Esophagus (tissue), 2 donors: ENCODE results near the gene SLC15A2. TPM values are rescaled to one million over a fixed set of nuclear protein-coding genes. Genes with fewer than 3 reads are reported as not detected.
"Not testable (repeated sequence)": the region's sequence is repeated elsewhere in the genome, so short reads cannot be mapped to it uniquely, and the experiment has no call there.

Experiments used
- H3K27ac ChIP-seq, 2 donors: one replicate each; pipeline ENCODE4 v1.5.1; 2013; ENCODE audit warnings: low read depth in 2 of 2, mild to moderate bottlenecking in 2 of 2, inconsistent platforms in 1 of 2, low read length in 1 of 2, moderate library complexity in 1 of 2
- H3K27me3 ChIP-seq, 2 donors: one replicate each; pipeline ENCODE4 v1.6.1; 2013; ENCODE audit warnings: low read length in 2 of 2, control low read depth in 1 of 2, mild to moderate bottlenecking in 1 of 2; ENCODE audit not compliant: insufficient read depth in 2 of 2, control insufficient read depth in 1 of 2
- H3K36me3 ChIP-seq, 2 donors: one replicate each; pipeline ENCODE4 v1.6.1; 2013; ENCODE audit warnings: low read length in 1 of 2; ENCODE audit not compliant: control insufficient read depth in 2 of 2, insufficient read depth in 2 of 2
- H3K4me1 ChIP-seq, 2 donors: one replicate each; pipeline ENCODE4 v1.6.1; 2013; ENCODE audit warnings: low read length in 1 of 2; ENCODE audit not compliant: control insufficient read depth in 2 of 2, insufficient read depth in 2 of 2
- H3K4me3 ChIP-seq, 2 donors: one replicate each; pipeline ENCODE4 v1.5.1; 2013; ENCODE audit warnings: low read length in 2 of 2, mild to moderate bottlenecking in 2 of 2, low read depth in 1 of 2, moderate library complexity in 1 of 2
- H3K9me3 ChIP-seq, 2 donors: one replicate each; pipeline ENCODE4 v1.6.1; 2013; ENCODE audit warnings: mild to moderate bottlenecking in 2 of 2, low read depth in 1 of 2, low read length in 1 of 2, moderate library complexity in 1 of 2; ENCODE audit not compliant: control insufficient read depth in 2 of 2, insufficient read depth in 1 of 2
- WGBS, 2 donors: extraction: QIAGEN DNeasy Blood & Tissue Kit; methylation state at CpG; one replicate each; pipeline ENCODE4 v1.1.7; 2013; 5-methylcytosine and 5-hydroxymethylcytosine counted together
- polyA plus RNA-seq, 2 donors: library from polyadenylated mRNA; stranded (reverse); fragments of 200-250 nt; gene quantifications; one replicate each; pipeline ENCODE4 v1.2.3, GENCODE V29; 2013
- donor health status: healthy with polysubstance abuse.
- donor health status: Bipolar disorder and iron deficiency.

Gene SLC15A2
- 1 to 10 TPM; 2.1 to 2.6 TPM for polyA plus RNA-seq

- no peaks in the 10 kb centered on the region for H3K27me3 ChIP-seq
- WGBS, 2 donors, result 24 to 33% methylated on average over 3 of the region's 3 CpGs
- H3K36me3 ChIP-seq, result no peaks in the 10 kb centered on the region
- peak within 1 kb of the TSS; percentile 7 to 13 for H3K4me3 ChIP-seq
- peaks cover 0 to 1% of the 10 kb centered on the region in 2 donors for H3K4me1 ChIP-seq
- peak within 1 kb of the TSS; percentile 20 to 62 for H3K27ac ChIP-seq
- H3K9me3 ChIP-seq, result no peaks in the 10 kb centered on the region
Measured at GRCh38 chr3:121894301-121894990, at the start of gene SLC15A2. TSS of gene SLC15A2 (plus strand) at chr3:121894401. CDS start at chr3:121894477, 76 bp downstream.

DNA sequence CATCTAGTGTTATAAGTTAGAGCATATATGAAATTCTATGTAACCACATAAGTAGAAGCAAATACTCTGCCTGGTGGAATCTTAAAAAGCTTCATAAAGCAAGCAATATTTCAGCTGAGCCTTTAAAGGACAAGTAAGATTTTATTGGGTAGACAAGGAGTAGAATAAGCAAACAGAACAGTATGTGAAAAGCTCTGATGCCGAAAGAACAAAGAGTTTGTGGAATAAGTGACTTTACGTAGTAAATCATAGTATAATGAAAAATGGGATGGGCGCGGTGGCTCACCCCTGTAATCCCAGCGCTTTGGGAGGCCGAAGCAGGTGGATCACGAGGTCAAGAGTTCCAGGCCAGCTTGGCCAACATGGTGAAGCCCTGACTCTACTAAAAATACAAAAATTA is 49.3 kb upstream of the SLC15A2 start:
- no peaks in the 10 kb centered on the region for H3K9me3 ChIP-seq
- no peaks in the 10 kb centered on the region for H3K4me1 ChIP-seq
- 96% methylated on average over 7 of the region's 7 CpGs for WGBS, 2 donors
- H3K27ac ChIP-seq, result no peak overlapping the region
- H3K4me3 ChIP-seq, result no peak overlapping the region
- H3K27me3 ChIP-seq, result no peaks in the 10 kb centered on the region
- H3K36me3 ChIP-seq, result no peaks in the 10 kb centered on the region

- 46 to 58% methylated on average over 2 of the region's 2 CpGs for WGBS, 2 donors
- Histone ChIP-seq H3K4me3 (no peak overlapping the region), H3K36me3 (no peaks in the 10 kb centered on the region), H3K27ac (no peak overlapping the region), H3K27me3 (no peaks in the 10 kb centered on the region), H3K4me1 (no peaks in the 10 kb centered on the region), H3K9me3 (no peaks in the 10 kb centered on the region)
Measured at GRCh38 chr3:121852256-121852655, 41.9 kb upstream of the SLC15A2 start.

DNA sequence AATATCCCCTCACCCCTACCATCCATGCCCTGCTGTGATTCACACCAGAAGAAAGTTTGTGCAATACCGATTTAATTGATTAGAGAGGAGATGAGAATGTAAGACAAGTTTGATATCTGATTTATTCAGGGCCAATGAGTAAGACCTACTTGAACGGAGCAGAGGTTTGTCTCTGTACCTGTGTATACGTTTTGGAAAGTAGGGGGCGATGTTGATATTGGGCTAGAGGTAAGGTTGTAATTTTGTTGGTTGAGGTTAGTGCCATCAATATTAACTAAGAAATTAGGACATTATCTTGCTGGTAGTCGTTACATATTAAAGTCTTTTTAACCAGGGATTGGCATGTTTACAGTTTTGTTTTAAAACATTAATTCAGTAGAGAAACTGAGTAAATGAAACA is 38.6 kb upstream of the SLC15A2 start:
- H3K27me3 ChIP-seq, result no peaks in the 10 kb centered on the region
- no peaks in the 10 kb centered on the region for H3K36me3 ChIP-seq
- H3K4me3 ChIP-seq, result no peak overlapping the region
- no peak overlapping the region for H3K27ac ChIP-seq
- no peaks in the 10 kb centered on the region for H3K9me3 ChIP-seq
- H3K4me1 ChIP-seq, result no peaks in the 10 kb centered on the region
- WGBS, 2 donors, result 47 to 51% methylated on average over 5 of the region's 5 CpGs

DNA sequence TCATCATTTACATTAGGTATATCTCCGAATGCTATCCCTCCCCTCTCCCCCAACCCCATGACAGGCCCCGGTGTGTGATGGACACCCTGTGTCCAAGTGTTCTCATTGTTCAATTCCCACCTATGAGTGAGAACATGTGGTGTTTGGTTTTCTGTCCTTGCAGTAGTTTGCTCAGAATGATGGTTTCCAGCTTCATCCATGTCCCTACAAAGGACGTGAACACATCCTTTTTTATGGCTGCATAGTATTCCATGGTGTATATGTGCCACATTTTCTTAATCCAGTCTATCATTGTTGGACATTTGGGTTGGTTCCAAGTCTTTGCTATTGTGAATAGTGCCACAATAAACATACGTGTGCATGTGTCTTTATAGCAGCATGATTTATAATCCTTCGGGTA is 36.4 kb upstream of the SLC15A2 start:
- H3K36me3 ChIP-seq, H3K4me1 ChIP-seq: not testable (repeated sequence)
- WGBS, 2 donors, result 93 to 100% methylated on average over 3 to 4 of the region's 5 CpGs

GRCh38 chr3:121863247-121863646 is 31.0 kb upstream of the SLC15A2 start:
- not testable (repeated sequence) for H3K9me3 ChIP-seq, H3K4me1 ChIP-seq, H3K27me3 ChIP-seq, H3K4me3 ChIP-seq, H3K27ac ChIP-seq, H3K36me3 ChIP-seq
- 96% methylated on average over 9 of the region's 9 CpGs for WGBS, 2 donors

More for the DNA sequence above, 36.4 kb upstream of the SLC15A2 start:
- not testable (repeated sequence) for H3K27ac ChIP-seq, H3K9me3 ChIP-seq, H3K27me3 ChIP-seq, H3K4me3 ChIP-seq

DNA sequence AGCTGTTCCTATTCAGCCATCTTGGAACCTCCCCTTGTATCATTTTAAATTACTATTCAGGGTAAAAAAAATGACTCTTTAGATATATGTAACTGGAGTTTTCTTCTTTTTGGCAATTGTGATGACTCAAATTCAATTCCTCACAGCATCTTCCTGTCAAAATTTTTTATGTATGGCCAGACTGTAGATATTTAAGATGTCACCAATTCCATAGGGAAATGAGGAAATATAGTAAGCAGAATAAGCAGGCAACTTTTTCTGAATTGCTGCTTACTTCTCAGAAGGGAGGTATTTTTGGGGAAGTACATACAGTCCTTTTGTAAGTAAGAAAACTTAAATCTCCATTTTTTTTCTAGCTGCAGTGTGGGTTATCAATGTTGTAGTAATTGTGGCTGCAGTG is 30.4 kb upstream of the SLC15A2 start:
- no peaks in the 10 kb centered on the region for H3K4me1 ChIP-seq
- H3K27ac ChIP-seq, result no peak overlapping the region
- peaks cover 5 to 6% of the 10 kb centered on the region in 2 donors for H3K9me3 ChIP-seq
- no peak overlapping the region for H3K4me3 ChIP-seq
- no peaks in the 10 kb centered on the region for H3K27me3 ChIP-seq
- H3K36me3 ChIP-seq, result no peaks in the 10 kb centered on the region

DNA sequence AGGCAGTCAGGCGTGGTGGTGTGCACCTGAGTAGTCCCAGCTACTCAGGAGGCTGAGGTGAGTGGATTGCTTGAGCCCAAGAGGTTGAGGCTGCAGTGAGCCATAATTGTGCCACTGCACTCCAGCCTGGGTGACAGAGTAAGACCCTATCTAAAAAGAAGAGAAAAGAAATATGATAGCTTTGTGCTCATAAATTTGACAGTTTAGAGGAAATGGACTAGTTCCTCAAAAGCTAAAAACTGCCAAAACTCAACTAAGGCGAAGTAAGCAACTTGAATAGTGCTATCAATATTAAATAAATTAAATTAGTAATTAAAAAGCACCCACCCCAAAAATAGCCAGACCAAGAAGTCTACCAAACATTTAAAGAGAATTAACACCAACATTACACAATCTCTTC is 24.5 kb upstream of the SLC15A2 start:
- H3K27ac ChIP-seq, result no peak overlapping the region

GRCh38 chr3:121870717-121871116 is 23.5 kb upstream of the SLC15A2 start:
- H3K4me1 ChIP-seq, result no peaks in the 10 kb centered on the region
- no peak overlapping the region for H3K4me3 ChIP-seq
- H3K36me3 ChIP-seq, result no peaks in the 10 kb centered on the region
- no peak overlapping the region for H3K27ac ChIP-seq
- H3K9me3 ChIP-seq, result no peaks in the 10 kb centered on the region
- no peaks in the 10 kb centered on the region for H3K27me3 ChIP-seq

More for the DNA sequence above, 24.5 kb upstream of the SLC15A2 start:
- H3K4me1 ChIP-seq, result no peaks in the 10 kb centered on the region
- H3K27me3 ChIP-seq, result no peaks in the 10 kb centered on the region
- no peaks in the 10 kb centered on the region for H3K9me3 ChIP-seq
- 93% methylated on average over 2 of the region's 2 CpGs for WGBS, 2 donors
- no peak overlapping the region for H3K4me3 ChIP-seq
- H3K36me3 ChIP-seq, result no peaks in the 10 kb centered on the region

DNA sequence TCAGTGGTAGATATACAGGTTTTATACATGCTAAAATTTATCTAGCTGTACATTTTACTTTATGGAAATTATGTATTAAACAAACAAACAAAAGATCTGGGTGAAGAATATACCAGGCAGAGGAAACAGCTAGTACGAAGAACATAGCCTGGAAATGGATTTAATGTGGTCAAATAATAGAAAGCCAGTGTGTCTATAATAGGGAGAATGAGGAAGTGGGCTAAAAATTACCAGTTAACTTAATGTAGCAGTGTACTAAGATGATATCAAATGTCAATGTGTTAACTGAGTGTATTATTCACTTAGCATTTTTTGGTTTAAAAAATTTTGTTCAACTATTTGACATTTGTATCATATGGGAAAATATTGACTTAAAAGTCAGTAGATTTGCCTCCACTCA is 22.8 kb upstream of the SLC15A2 start:
- WGBS, 2 donors, result 68 to 71% methylated on average over 1 of the region's 1 CpG
- Histone ChIP-seq H3K4me3 (no peak overlapping the region), H3K27ac (no peak overlapping the region), H3K27me3 (no peaks in the 10 kb centered on the region), H3K36me3 (no peaks in the 10 kb centered on the region), H3K4me1 (no peaks in the 10 kb centered on the region), H3K9me3 (no peaks in the 10 kb centered on the region)
